Adipose tissue (tissue), 3 donors: ENCODE data around the gene VSIR. TPM values are rescaled to one million over a fixed set of nuclear protein-coding genes. Genes with fewer than 3 reads are reported as not detected.

Source experiments
- H3K27ac ChIP-seq: one replicate; pipeline ENCODE4 v1.5.1; 2013; ENCODE audit warnings: low read depth, low read length
- WGBS, 3 donors: extraction: QIAGEN DNeasy Blood & Tissue Kit; methylation state at CpG; one replicate each; pipeline ENCODE4 v1.1.7; 2013; 5-methylcytosine and 5-hydroxymethylcytosine counted together
- polyA plus RNA-seq, 3 donors: library from polyadenylated mRNA; stranded (reverse); fragments of 200-250 nt; gene quantifications; one replicate each; pipeline ENCODE4 v1.2.3, GENCODE V29; 2013
- donor health status: healthy with polysubstance abuse.
- donor health status: Bipolar disorder and iron deficiency.
- donor health status: healthy.

VSIR gene
- polyA plus RNA-seq, 3 donors: 18.7 to 87.3 (median 40.3) TPM

- no peak overlapping the region for H3K27ac ChIP-seq
Observed at GRCh38 chr10:71725249-71725648, 48.1 kb downstream of the VSIR start.

GRCh38 chr10:71724539-71724938, 48.8 kb downstream of the VSIR start:
- H3K27ac ChIP-seq: no peak overlapping the region
- 89 to 98% (median 94%) methylated on average over 6 of the region's 6 CpGs for WGBS, 3 donors

More at GRCh38 chr10:71725249-71725648, 48.1 kb downstream of the VSIR start:
- WGBS, 3 donors: 92 to 95% (median 93%) methylated on average over 14 of the region's 14 CpGs

DNA sequence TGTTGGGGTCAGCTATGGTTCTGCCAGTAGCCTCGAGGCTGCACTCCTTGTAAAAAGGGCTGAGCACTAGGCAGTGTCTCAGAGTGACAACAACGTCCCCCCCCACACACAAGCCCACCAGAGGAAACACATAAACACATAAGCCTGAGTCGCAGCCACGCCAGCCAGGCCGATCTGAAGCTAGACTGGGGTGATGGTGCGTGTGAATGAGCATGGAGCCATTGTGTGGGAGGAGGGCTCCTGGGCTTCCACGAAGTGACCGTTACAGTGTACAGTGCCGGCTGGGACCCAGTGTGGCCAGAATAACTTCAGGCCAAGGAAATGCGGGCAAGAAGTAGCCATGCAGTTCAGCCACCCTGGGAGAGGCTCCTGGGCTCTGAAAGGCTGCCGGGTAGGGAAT, 50.0 kb downstream of the VSIR start:
- H3K27ac ChIP-seq: no peak overlapping the region
- 86 to 96% (median 96%) methylated on average over 11 of the region's 11 CpGs for WGBS, 3 donors

DNA sequence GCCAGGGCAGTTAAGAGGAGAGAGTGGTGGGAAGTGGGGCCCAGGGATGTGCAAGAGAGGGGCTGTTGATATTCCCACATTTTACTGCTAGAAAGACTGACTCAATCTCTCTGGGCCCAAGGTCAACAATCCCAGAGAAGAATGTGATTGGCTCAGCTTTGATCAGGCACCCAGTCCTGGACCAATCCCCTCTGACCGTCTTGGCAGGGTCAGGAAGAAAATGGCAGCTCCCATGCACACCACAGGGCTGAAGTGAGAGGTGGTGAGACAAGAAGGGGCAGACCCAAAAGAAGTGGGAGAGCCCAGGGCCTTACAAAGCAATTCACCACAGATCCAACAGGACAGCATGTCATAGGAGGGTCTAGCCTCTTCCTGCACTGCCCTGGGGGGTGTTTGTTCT, 50.5 kb downstream of the VSIR start:
- no peak overlapping the region for H3K27ac ChIP-seq
- WGBS, 3 donors: 60 to 100% (median 95%) methylated on average over 1 of the region's 1 CpG

DNA sequence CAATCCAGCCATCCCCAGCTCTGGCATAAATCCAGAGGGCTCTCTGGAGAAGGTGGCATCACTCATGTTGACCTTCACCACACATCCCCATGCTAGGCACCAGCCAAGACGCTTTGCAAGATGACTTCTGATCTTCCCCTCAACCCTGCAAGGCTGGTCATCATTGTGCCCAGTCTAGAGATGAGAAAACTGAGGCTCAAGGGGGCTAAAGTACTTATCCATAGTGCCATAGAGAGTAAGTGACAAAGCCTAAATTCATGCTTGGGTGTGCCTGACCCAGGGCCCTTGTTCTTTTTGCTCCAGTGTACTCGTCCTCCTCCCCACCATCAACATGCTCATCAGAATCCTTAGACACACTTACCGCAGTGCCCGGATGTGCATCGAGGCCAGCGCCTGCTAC, 52.0 kb downstream of the VSIR start:
- WGBS, 3 donors: 87 to 98% (median 94%) methylated on average over 6 of the region's 6 CpGs
- H3K27ac ChIP-seq: no peak overlapping the region

DNA sequence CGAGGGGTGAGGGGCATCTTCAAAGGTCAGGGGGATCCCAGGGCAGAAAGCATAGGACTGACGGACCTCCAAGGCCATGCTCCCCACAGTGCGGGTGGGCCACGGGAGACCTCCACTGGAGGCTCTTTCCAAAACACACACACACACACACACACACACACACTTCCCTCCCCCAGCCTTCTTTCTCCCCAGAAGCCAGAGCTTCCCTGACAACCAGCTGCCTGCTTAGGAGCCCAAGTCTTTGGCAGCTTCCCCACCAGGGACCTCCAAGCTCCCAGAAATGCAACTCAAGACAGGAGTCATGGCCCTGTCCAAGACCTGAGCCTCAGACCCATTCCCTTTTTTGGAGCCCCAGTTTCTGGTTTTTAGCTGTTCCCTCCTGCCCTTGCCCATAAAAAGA, 53.0 kb downstream of the VSIR start:
- 55 to 94% (median 92%) methylated on average over 4 of the region's 4 CpGs for WGBS, 3 donors
- H3K27ac ChIP-seq: no peak overlapping the region

DNA sequence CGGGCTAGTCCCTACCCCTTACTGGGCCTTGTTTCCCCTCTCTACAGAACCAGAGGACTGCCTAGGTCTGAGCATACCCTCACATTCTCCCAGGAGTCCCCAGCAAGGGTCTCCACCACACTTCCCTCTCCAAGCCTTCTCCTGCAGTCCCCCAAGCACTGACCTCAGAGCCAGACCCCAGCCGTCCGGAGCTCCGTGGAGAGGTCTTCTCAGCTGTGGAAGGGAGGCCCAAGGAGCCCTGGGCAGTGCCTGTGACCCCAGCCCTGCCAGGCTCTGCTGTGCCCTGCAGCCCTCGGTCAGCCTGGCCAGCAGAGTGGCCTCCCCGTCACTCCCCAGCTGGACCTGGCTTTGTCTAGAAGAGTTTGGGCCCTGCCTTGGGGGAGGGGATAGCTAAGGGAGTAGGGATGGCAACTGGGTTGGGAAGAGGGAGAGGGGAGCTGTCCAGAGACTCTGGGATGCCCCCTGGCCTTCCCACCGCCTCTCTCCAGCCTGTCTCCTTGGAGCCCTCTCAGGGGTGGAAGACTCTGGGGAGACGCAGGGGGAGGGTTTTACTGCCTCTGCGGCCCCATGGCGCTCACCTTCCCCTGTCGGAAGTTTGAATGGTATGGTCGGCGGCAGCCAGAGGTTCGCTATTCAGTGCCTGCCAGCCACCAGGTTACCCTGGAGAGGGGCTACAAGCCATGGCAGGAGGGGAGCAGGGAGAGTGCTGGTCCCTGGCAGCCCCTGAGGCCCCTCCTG, 53.7 kb downstream of the VSIR start, which contains the start of gene C10orf105:
C10orf105 (minus strand) TSS at position 315 of the 738 bp plus-strand sequence. CDS start 3,441 bp downstream, outside the sequence.
- H3K27ac ChIP-seq: no peak within 1 kb of the TSS
- WGBS, 3 donors: 73 to 95% (median 91%) methylated on average over 13 to 14 of the region's 14 CpGs

- no peak overlapping the region for H3K27ac ChIP-seq
- WGBS, 3 donors: 51 to 70% (median 53%) methylated on average over 7 of the region's 7 CpGs
Observed at GRCh38 chr10:71719042-71719441, 54.3 kb downstream of the VSIR start.

- no peak overlapping the region for H3K27ac ChIP-seq
- WGBS, 3 donors: 76 to 77% (median 77%) methylated on average over 10 of the region's 10 CpGs
Observed at GRCh38 chr10:71718165-71718698, 55.1 kb downstream of the VSIR start.

- no peak overlapping the region for H3K27ac ChIP-seq
- WGBS, 3 donors: 43 to 66% (median 65%) methylated on average over 2 of the region's 2 CpGs
Observed at GRCh38 chr10:71717551-71717951, 55.8 kb downstream of the VSIR start.

- 89 to 94% (median 92%) methylated on average over 4 of the region's 4 CpGs for WGBS, 3 donors
- H3K27ac ChIP-seq: no peak overlapping the region
Observed at GRCh38 chr10:71717056-71717455, 56.3 kb downstream of the VSIR start.

- H3K27ac ChIP-seq: no peak overlapping the region
- 91 to 96% (median 94%) methylated on average over 5 of the region's 5 CpGs for WGBS, 3 donors
Observed at GRCh38 chr10:71716426-71716825, 56.9 kb downstream of the VSIR start.

- H3K27ac ChIP-seq: no peak overlapping the region
- whole genome bisulfite sequencing, 3 donors: 89 to 96% (median 96%) methylated on average over 20 of the region's 20 CpGs
Observed at GRCh38 chr10:71715860-71716259, 57.5 kb downstream of the VSIR start.

DNA sequence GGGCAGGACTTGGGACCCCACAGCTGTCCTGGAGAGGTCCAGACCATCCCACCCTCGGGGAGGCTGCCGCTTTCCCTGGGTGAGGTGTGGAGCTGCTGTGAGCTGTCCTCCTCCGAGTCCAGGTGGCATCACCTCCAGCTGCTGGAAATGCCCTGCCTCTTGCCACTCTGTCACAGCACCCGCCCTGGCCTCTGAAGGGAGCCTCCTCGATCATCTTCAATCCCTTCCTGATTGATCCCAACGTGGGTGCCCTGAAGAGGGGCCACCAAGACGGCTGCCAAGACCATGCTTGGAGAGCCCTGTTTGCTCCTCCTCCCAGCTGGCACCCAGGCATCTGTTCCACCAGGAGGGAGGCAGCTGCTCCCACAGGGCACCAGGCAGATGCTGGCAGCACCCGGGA, 58.3 kb downstream of the VSIR start:
- no peak overlapping the region for H3K27ac ChIP-seq
- WGBS, 3 donors: 76 to 85% (median 82%) methylated on average over 8 of the region's 8 CpGs

DNA sequence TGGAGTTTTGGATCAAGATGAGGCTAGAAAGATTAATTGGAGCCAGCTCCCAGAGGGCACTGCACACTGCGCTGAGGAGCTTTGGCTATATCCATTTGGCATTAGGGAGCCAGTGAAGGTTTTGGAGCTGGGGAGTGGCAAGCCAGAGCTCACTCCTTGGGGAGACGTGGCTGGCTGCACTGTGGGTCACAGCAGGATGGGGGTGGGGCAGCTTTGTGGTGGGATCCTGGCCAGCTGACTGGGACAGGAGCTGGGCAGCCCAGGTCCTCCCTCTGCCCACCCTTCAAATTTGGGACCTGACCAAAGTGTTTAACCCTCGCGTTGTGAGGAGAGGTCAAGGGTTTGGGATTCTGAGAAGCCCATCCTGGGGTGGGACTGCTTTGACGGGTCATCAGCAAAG, 58.7 kb downstream of the VSIR start:
- 58% methylated on average over 5 of the region's 5 CpGs for WGBS, 3 donors
- H3K27ac ChIP-seq: no peak overlapping the region

- H3K27ac ChIP-seq: no peak overlapping the region
- 32 to 81% (median 34%) methylated on average over 4 of the region's 4 CpGs for WGBS, 3 donors
Observed at GRCh38 chr10:71714031-71714410, 59.3 kb downstream of the VSIR start.

DNA sequence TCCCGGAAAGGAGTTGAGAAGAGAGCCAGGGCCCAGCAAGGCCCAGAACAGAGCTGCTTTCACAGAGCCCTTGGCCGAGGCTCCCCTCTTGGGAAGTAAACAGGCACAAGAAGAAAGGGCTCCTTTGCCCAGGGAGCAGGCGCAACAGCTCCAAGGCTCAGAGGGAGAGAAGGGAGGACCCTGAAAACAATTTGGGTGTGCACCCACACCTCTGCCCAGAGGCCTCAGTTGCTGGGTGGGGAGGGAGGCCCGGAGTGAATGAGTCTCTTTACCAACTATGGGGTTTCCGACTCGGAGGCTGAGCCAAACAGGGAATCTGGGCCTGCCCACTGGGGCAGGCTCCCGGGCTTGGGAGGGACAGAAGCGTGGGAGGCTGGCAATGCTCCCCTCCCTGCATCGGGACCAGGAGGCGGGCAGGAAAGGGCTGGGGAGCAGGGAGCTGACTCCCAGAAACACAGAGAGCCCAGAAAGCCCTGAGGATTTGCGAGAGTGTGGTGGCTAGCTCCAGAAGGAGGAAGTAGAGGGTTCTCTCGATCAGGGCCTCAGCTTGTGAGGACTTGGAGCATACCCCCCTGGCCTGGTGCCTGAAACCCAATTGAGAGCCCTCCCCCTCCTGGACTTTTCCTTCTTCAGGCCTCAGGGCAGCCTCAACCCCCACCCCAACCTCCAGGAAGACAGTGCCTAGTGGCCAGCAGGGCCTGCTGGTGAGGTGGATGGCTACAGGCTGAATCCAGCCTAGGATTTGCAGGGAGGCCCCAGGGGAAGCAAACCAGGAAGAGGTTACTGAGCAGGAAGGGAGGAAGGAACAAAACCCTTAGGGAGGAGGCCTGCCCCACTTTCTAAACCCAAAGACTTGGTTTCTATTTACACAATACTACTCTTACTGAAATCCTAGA, 59.9 kb downstream of the VSIR start:
- peak overlapping the region; percentile 44 for H3K27ac ChIP-seq
- WGBS, 3 donors: 14 to 47% (median 17%) methylated on average over 12 of the region's 12 CpGs

DNA sequence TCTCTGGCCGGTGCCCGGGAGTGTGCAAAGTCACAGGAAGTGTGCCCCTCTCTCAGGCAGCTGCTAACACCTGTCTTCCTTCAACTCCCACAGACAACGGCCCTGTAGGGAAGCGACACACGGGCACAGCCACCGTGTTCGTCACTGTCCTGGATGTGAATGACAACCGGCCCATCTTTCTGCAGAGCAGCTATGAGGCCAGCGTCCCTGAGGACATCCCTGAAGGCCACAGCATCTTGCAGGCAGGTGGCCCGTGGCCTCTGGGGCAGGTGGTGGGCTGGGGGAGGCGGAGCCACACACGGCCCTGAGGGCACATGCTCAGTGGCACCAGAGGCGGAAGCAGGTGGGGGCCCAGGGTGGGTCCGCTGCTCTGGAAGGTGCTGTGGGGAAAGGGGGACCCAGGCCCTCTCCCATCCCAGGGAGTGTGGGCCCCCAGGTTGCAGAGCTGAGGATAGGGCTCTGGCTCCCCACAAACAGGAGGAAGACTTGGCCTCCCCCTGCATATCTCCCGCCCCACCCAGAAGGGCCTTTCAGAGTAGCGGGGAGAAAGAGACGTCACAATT, 60.7 kb downstream of the VSIR start:
- 49 to 81% (median 54%) methylated on average over 17 of the region's 17 CpGs for WGBS, 3 donors
- H3K27ac ChIP-seq: peak overlapping the region; percentile 58

DNA sequence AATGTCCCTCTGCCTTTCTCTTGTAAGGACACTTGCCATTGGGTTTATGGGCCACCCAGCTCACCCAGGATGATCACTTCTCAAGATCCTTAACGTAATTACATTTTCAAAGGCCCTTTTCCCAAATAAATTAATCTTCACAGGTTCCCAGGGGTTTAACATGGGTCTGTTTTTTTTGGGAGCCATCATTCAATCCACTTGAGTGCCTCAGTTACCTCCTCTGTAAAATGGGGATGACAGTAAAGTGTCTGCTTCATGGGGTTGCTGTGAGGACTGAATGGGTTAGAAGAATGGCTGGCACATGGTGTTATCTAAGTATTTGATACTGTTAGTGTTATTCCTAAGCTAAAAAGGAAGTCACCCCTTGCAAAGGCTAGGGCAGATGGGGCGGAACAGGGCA, 61.1 kb downstream of the VSIR start:
- H3K27ac ChIP-seq: peak overlapping the region; percentile 58

More for the DNA sequence above, 61.1 kb downstream of the VSIR start:
- WGBS, 3 donors: 81 to 95% (median 83%) methylated on average over 2 of the region's 2 CpGs
